SK-N-SH (cell line): Measurements from ENCODE around the gene MMAB.

Experiments
- CTCF ChIP-seq: fragments of 200-600 bp; sonication (generic); IDR thresholded peaks from 2 replicates; pipeline ENCODE4 v1.6.1; 2017; ENCODE audit warnings: antibody characterized with exemption, mild to moderate bottlenecking, moderate library complexity
- EP300 ChIP-seq, 2 experiments: IDR thresholded peaks; 2 replicates each; pipeline versions ENCODE4 v1.4.0 to v1.6.1; 2012; ENCODE audit warnings: borderline replicate concordance in 1 of 2, low read depth in 1 of 2, low read length in 1 of 2
- FOXJ3 ChIP-seq: sonication (generic); formaldehyde crosslinking; IDR thresholded peaks from 2 replicates; pipeline ENCODE4 v1.5.1; 2020; ENCODE audit warnings: mild to moderate bottlenecking, missing genetic modification reagents
- GABPA ChIP-seq: IDR thresholded peaks from 2 replicates; pipeline ENCODE4 v1.4.0; 2012; ENCODE audit warnings: low read depth, mild to moderate bottlenecking
- GATA2 ChIP-seq: sonication (generic); formaldehyde crosslinking; IDR thresholded peaks from 2 replicates; pipeline ENCODE4 v1.5.0; 2020; ENCODE audit warnings: mild to moderate bottlenecking, missing genetic modification reagents
- NRF1 ChIP-seq: IDR thresholded peaks from 2 replicates; pipeline ENCODE4 v1.6.1; 2012; ENCODE audit warnings: low read depth, mild to moderate bottlenecking, low read length
- POLR2AphosphoS5 ChIP-seq: IDR thresholded peaks from 2 replicates; pipeline ENCODE4 v1.6.1; 2012; ENCODE audit warnings: low read depth, low read length
- RAD21 ChIP-seq: IDR thresholded peaks from 2 replicates; pipeline ENCODE4 v1.6.1; 2012; ENCODE audit warnings: mild to moderate bottlenecking, low read length
- RCOR1 ChIP-seq: fragments of 150-350 bp; IDR thresholded peaks from 2 replicates; pipeline ENCODE4 v1.6.1; 2017; ENCODE audit warnings: antibody characterized with exemption, low read length
- SIN3A ChIP-seq: IDR thresholded peaks from 2 replicates; pipeline ENCODE4 v1.6.1; 2012; ENCODE audit warnings: low read depth, mild to moderate bottlenecking, low read length, moderate library complexity, borderline replicate concordance
- TAF1 ChIP-seq: IDR thresholded peaks from 2 replicates; pipeline ENCODE4 v1.6.1; 2012; ENCODE audit warnings: low read depth, mild to moderate bottlenecking, low read length, moderate library complexity, borderline replicate concordance
- USF2 ChIP-seq: fragments of 150-350 bp; IDR thresholded peaks from 2 replicates; pipeline ENCODE4 v1.6.1; 2017; ENCODE audit warnings: antibody characterized with exemption, low read length, low read depth, borderline replicate concordance
- YY1 ChIP-seq: IDR thresholded peaks from 2 replicates; pipeline ENCODE4 v1.4.0; 2012; ENCODE audit warnings: low read depth, mild to moderate bottlenecking
- TF ChIP-seq, protein P1 (sequence below): IDR thresholded peaks from 2 replicates; pipeline ENCODE4 v1.6.1; 2012; ENCODE audit warnings: mild to moderate bottlenecking, low read depth, low read length, moderate library complexity

DNA sequence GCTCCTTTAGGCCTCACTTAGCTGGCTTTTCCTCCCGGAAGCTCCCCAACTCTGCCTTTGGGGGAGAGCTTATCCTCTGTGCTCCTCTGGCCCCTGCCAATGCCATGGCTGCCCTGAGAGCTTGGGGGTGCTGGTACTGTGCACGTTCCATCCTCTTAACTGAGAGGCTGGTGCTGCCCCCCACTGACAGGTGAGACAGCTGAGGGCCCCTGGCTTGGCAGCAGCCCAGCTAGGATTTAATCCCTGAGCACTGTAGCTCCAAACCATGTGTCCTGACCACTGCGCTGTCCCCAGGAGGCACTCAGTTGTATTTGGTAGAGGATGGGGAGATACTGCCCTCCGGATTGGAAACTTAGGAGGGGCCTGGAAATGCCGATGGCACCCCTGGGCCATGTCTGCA lies 49.8 kb downstream of the MMAB start:
- TF ChIP-seq GATA2 (no peak), SIN3A (no peak), CTCF (no peak), TAF1 (no peak), RAD21 (no peak), NRF1 (no peak), FOXJ3 (CRISPR knock-in tag) (no peak), POLR2AphosphoS5 (no peak), EP300 (IDR thresholded peaks at IDR 0.05; ENCODE audit: borderline replicate concordance in 1 of 2, low read depth in 1 of 2, low read length in 1 of 2) (no peak), USF2 (no peak), GABPA (no peak), YY1 (no peak), RCOR1 (no peak)
- TF ChIP-seq, protein P1, sequence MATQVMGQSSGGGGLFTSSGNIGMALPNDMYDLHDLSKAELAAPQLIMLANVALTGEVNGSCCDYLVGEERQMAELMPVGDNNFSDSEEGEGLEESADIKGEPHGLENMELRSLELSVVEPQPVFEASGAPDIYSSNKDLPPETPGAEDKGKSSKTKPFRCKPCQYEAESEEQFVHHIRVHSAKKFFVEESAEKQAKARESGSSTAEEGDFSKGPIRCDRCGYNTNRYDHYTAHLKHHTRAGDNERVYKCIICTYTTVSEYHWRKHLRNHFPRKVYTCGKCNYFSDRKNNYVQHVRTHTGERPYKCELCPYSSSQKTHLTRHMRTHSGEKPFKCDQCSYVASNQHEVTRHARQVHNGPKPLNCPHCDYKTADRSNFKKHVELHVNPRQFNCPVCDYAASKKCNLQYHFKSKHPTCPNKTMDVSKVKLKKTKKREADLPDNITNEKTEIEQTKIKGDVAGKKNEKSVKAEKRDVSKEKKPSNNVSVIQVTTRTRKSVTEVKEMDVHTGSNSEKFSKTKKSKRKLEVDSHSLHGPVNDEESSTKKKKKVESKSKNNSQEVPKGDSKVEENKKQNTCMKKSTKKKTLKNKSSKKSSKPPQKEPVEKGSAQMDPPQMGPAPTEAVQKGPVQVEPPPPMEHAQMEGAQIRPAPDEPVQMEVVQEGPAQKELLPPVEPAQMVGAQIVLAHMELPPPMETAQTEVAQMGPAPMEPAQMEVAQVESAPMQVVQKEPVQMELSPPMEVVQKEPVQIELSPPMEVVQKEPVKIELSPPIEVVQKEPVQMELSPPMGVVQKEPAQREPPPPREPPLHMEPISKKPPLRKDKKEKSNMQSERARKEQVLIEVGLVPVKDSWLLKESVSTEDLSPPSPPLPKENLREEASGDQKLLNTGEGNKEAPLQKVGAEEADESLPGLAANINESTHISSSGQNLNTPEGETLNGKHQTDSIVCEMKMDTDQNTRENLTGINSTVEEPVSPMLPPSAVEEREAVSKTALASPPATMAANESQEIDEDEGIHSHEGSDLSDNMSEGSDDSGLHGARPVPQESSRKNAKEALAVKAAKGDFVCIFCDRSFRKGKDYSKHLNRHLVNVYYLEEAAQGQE, result no peak
